Measurements from ENCODE around the gene BAZ1B.

DNA sequence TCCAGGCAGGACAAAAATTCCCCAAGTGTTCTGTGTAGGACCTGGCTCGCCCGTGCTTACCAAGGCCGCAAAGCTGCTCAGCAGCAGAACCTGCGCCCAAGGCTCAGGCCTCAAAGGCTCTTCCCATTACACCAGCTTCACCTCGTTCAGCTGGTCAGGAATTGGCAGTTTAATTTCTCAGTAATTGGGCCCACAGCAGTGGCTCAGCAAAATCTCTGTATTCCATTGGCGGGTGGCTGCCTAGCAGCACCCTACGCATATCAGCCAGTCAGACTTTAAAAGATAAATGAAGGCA lies 82.7 kb downstream of the BAZ1B start:
- TF ChIP-seq, protein P1, sequence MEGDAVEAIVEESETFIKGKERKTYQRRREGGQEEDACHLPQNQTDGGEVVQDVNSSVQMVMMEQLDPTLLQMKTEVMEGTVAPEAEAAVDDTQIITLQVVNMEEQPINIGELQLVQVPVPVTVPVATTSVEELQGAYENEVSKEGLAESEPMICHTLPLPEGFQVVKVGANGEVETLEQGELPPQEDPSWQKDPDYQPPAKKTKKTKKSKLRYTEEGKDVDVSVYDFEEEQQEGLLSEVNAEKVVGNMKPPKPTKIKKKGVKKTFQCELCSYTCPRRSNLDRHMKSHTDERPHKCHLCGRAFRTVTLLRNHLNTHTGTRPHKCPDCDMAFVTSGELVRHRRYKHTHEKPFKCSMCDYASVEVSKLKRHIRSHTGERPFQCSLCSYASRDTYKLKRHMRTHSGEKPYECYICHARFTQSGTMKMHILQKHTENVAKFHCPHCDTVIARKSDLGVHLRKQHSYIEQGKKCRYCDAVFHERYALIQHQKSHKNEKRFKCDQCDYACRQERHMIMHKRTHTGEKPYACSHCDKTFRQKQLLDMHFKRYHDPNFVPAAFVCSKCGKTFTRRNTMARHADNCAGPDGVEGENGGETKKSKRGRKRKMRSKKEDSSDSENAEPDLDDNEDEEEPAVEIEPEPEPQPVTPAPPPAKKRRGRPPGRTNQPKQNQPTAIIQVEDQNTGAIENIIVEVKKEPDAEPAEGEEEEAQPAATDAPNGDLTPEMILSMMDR (conservative IDR thresholded peaks at IDR 0.05; ENCODE audit: low read length): no peak
- TF ChIP-seq EZH2phosphoT487 (IDR thresholded peaks at IDR 0.05; ENCODE audit: borderline replicate concordance): no peak
